HUES6 (cell line): ENCODE data around the gene SNX24.

ENCODE experiments used
- H3K27ac ChIP-seq: 2 replicates; pipeline ENCODE4 v1.7.0; 2013; ENCODE audit warnings: low read depth, mild to moderate bottlenecking, low read length, inconsistent platforms
- H3K27me3 ChIP-seq: 2 replicates; pipeline ENCODE4 v1.6.1; 2013; ENCODE audit warnings: low read length; ENCODE audit not compliant: control insufficient read depth, insufficient read depth
- H3K36me3 ChIP-seq: 2 replicates; pipeline ENCODE4 v1.6.1; 2013; ENCODE audit warnings: low read length; ENCODE audit not compliant: control insufficient read depth, insufficient read depth
- H3K4me1 ChIP-seq: 2 replicates; pipeline ENCODE4 v1.6.1; 2013; ENCODE audit warnings: low read length; ENCODE audit not compliant: control insufficient read depth, insufficient read depth
- H3K4me3 ChIP-seq: 2 replicates; pipeline ENCODE4 v1.5.1; 2013; ENCODE audit warnings: low read depth, low read length
- H3K9ac ChIP-seq: one replicate; pipeline ENCODE4 v1.6.1; 2013; ENCODE audit warnings: mild to moderate bottlenecking, low read length
- H3K9me3 ChIP-seq: 2 replicates; pipeline ENCODE4 v1.6.1; 2013; ENCODE audit warnings: low read depth, low read length; ENCODE audit not compliant: control insufficient read depth, insufficient read depth

Gene SNX24

DNA sequence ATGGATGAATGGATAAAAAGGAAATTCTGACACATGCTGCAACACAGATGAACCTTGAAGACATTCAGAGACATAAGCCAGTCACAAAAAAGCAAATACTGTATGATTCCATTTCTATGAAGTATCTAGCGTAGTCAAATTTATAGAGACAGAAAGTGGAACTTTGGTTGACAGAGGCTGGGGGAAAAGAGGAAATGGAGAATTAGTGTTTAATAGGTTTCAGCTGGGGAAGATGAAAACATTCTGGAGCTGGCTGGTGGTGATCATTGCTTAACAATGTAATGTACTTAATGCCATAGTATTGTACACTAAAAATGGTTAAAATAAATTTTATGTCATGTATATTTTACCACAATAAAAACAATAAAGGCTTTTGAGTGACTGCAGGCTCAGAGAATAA lies 166.9 kb downstream of the SNX24 start:
- Histone ChIP-seq H3K36me3 (no peaks in the 10 kb centered on the region), H3K4me3 (no peak overlapping the region), H3K9me3 (no peaks in the 10 kb centered on the region), H3K27ac (no peak overlapping the region), H3K9ac (no peak overlapping the region), H3K27me3 (no peaks in the 10 kb centered on the region), H3K4me1 (no peaks in the 10 kb centered on the region)

DNA sequence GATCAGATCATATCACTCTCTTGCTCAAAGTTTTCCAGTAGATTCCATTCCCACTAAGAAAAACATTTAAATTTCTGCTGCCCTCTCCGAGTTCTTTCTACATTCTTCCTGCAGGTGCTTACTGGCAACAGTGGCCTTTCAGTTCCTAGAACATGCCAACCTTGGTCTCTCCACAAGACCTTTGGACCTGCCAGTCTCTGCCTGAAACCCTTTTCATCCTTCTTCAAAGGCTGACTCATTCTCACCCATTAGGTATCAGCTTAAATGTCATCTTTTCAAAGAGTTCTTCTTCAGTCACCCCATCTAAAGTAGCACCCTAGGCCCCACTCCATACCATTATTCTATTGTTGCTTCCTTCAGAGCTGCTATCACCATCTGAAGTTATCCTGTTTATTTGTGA lies 169.3 kb downstream of the SNX24 start:
- Histone ChIP-seq H3K27ac (no peak overlapping the region), H3K36me3 (no peaks in the 10 kb centered on the region), H3K4me1 (no peaks in the 10 kb centered on the region), H3K9ac (no peak overlapping the region), H3K9me3 (no peaks in the 10 kb centered on the region), H3K27me3 (no peaks in the 10 kb centered on the region), H3K4me3 (no peak overlapping the region)

DNA sequence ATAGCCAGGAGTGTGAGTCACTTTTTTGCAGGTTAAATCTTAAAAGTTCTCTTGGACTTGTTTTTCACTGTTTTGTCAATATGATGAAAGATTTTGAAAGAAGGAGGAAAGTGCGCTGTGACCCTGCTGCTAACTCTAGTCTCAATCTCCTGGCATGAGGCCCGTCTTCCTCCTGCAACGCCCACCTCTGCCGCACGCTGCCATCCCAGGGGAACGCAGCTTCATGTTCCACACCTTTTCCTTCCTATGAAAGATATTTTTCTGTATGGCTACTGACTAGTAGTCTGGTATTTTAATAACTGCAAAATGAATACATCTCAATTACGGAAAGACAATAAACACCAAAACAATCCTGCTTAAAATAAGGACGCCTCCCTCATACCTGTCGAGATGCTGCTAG lies 182.8 kb downstream of the SNX24 start:
- no peaks in the 10 kb centered on the region for H3K9me3 ChIP-seq
- no peak overlapping the region for H3K27ac ChIP-seq
- H3K27me3 ChIP-seq: no peaks in the 10 kb centered on the region
- H3K9ac ChIP-seq: no peak overlapping the region
- peaks cover 6% of the 10 kb centered on the region; the same call in 1 of the 2 replicates for H3K4me1 ChIP-seq
- H3K36me3 ChIP-seq: peaks cover 6% of the 10 kb centered on the region; the same call in 1 of the 2 replicates
- H3K4me3 ChIP-seq: no peak overlapping the region

DNA sequence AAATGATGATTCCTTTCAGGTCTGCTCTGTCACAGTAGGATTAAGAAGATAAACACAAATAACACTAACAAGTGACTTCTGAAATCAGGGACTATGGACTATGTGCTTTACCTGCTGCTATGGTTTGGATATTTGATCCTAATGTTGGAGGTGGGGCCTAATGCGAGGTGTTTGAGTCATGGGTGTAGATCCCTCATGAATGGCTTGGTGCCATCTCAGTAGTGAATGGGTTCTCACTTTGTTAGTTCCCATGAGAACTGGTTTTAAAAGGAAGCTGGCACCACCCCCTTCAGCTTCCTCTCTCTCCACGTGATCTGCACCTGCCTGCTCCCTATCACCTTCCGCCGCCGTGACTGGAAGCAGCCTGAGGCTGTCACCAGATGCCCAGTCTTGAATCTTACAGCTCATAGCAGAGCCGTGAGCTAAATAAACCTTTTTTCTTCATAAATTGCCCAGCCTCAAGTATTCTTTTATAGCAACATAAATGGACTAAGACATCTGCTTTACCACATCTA lies 187.8 kb downstream of the SNX24 start:
- Histone ChIP-seq H3K4me1 (peaks cover 14% of the 10 kb centered on the region), H3K27me3 (peaks cover 31% of the 10 kb centered on the region), H3K9ac (no peak overlapping the region), H3K27ac (no peak overlapping the region), H3K9me3 (no peaks in the 10 kb centered on the region), H3K4me3 (no peak overlapping the region), H3K36me3 (peaks cover 4% of the 10 kb centered on the region; the same call in 1 of the 2 replicates)

DNA sequence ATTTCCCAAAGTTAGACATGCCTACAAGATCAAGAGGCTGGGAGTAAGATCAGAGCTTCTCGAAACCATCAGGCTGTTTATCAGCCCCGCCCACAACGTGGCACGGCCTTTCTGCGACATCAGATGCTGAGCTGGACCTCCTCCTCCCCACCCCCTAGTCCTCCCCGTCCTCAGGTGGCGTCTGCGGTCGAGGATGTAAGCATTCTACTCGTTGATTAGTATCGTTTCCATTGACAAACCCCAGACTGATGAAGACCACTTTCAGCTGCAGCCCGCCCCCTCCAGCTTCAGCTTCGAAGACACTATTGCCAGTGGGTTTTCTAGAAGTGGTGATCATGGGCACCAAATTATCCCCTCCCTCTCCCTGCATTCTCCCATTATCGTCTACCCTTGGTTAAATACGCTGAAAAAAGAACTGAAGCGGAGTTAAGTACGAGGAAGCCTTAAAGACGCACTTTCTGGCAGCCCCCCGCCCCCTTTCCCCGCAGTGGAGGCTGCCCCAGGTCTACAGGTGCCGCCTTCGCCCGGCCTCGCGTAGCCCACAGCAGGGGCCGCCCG lies 190.0 kb downstream of the SNX24 start:
- peaks cover 43% of the 10 kb centered on the region for H3K27me3 ChIP-seq
- H3K9ac ChIP-seq: no peak overlapping the region
- H3K4me1 ChIP-seq: peaks cover 14% of the 10 kb centered on the region
- H3K9me3 ChIP-seq: no peaks in the 10 kb centered on the region
- H3K4me3 ChIP-seq: peak overlapping the region; percentile 94
- H3K36me3 ChIP-seq: no peaks in the 10 kb centered on the region
- no peak overlapping the region for H3K27ac ChIP-seq

DNA sequence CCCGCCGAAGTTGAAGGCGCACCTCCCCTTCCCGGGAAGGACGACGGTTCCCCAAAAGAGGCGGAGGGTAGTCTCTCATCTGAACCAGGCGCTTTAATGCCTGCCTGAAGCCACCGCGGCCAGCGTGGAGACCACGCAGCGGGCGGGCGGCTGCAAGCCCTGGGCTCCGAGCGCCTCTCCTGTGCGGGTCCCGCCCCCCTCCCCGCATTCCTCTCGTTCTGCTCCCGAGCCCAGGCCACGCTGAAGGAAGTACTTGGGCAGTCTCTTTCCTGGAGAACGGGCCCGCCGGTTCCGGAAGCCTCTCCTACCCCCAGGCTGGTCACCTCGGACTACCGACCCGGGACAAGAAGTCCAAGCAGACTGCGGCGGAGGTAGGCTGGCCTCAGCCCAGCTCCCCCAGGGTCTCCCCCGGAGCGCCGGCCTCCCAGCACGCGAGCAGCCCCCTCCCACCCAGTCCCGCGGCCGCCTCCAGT lies 190.5 kb downstream of the SNX24 start:
- Histone ChIP-seq H3K9ac (peak overlapping the region; percentile 55), H3K4me1 (peaks cover 14% of the 10 kb centered on the region), H3K27ac (no peak overlapping the region), H3K27me3 (peaks cover 43% of the 10 kb centered on the region), H3K36me3 (no peaks in the 10 kb centered on the region), H3K9me3 (no peaks in the 10 kb centered on the region), H3K4me3 (peak overlapping the region; percentile 94)

DNA sequence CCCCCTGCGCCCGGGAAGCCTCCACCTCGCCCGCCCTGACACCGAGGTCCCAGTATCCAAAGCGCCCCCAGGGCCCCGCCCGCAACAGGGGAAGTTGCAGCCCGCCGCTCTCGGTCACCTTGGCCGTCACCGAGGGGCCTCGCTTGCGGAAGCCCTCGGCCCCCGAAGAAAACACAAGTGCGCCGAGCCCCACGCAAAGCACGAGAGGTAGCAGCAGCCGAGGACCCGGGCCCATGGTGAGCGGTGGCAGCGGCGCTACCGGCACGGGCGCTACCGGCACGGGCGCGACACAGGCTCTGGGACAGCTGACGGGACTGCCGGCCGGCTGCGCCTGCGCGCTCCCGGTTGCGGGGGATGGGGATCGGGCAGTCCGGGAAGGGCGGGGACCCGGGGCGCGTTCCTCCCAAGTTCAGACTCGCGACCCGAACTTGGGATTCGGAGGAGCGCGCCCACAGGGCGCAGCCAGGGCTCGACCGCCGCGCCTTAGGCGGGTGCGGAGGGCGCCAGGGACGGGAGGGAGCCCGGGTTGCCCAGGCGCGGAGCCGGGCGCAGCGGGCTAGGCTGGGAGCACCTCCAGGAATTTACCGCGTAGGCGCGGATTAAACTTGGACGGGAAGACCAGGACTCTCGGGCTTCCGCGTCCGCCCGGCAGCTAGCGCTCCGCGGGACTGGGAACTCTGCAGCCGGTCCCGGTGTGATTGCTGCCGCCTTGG lies 191.1 kb downstream of the SNX24 start, which contains the start of gene PPIC:
TSS of gene PPIC (minus strand) at position 335 of the 713 bp plus-strand sequence. CDS start at position 235, 100 bp downstream.
- Histone ChIP-seq H3K4me3 (peak within 1 kb of the TSS; percentile 94), H3K9ac (peak within 1 kb of the TSS; percentile 73), H3K4me1 (peaks cover 10% of the 10 kb centered on the region; the same call in 1 of the 2 replicates), H3K9me3 (no peaks in the 10 kb centered on the region), H3K27me3 (peaks cover 43% of the 10 kb centered on the region), H3K27ac (peak within 1 kb of the TSS; percentile 20; the same call in 1 of the 2 replicates), H3K36me3 (no peaks in the 10 kb centered on the region)

DNA sequence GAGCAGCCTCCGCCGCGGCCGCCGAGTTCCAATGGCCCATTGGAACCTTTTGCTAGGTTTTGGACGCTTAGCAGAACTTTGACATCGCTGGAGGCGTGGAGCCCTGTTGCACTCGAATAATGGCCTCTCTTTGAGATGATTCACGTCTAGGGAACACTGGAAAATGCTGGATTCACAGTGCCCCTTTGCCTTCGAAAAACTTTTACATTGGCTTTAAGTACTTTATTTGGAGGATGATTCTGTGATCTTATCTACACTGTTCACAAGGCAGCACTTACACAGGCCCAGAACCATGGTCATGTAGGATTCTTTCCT lies 191.6 kb downstream of the SNX24 start:
- Histone ChIP-seq H3K27ac (no peak overlapping the region; the same call in 1 of the 2 replicates), H3K9me3 (no peaks in the 10 kb centered on the region), H3K9ac (peak overlapping the region; percentile 73), H3K27me3 (peaks cover 43% of the 10 kb centered on the region), H3K36me3 (no peaks in the 10 kb centered on the region), H3K4me1 (peaks cover 8% of the 10 kb centered on the region; the same call in 1 of the 2 replicates), H3K4me3 (peak overlapping the region; percentile 94)

DNA sequence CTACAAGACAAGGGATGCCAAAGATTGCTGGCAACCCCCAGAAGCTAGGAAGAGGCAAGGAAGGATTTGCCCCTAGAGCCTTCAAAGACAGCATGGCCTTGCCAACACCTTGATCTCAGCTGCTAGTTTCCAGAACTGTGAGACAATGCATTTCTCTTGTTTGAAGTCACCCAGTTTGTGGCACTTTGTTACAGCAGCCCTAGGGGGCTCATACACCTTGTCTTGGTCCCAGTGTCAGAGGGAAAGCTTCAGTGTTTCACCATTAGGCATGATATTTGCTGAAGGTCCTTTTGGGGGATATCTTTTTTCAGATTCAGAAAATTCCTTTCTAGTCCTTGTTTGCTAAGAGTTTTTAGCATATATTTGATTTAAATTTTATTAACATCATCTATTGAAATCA lies 194.3 kb downstream of the SNX24 start:
- no peaks in the 10 kb centered on the region for H3K9me3 ChIP-seq
- no peaks in the 10 kb centered on the region for H3K36me3 ChIP-seq
- H3K27me3 ChIP-seq: peaks cover 35% of the 10 kb centered on the region

DNA sequence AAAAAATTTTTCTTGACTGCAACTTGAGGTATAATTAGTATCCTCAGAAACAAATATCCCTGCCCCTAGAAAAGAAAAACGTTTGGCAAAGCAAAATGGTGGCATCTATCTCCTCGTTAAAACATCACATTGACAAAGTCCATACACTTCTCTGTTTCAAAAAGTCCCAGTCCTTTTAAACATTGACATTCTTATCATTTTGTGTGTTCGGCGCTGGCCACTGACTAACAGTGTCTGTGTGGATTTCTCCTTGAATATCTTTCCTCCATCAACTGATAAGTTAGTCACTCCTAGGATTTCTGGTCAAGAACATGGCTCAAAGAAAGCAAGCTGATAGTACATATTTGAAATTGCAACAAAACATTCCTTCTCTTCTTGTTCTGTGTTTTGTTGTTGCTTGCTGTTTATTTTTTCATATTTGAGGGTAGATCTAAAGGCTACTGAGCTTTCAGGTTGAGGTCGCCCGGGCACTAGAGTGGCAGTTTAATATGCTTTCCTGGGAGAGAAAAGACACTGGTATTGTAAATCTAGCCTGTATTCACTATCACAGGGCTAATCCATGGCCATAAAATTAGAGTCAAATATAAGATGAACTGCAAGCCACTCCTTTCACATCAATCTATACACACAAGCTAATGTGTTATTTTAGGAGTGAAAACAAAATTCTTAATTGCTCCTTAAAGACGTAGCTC lies 199.7 kb downstream of the SNX24 start:
- H3K27me3 ChIP-seq: no peaks in the 10 kb centered on the region
- no peaks in the 10 kb centered on the region for H3K36me3 ChIP-seq
- H3K4me1 ChIP-seq: no peaks in the 10 kb centered on the region
- no peak overlapping the region for H3K27ac ChIP-seq
- no peak overlapping the region for H3K9ac ChIP-seq
- no peaks in the 10 kb centered on the region for H3K9me3 ChIP-seq
- H3K4me3 ChIP-seq: no peak overlapping the region

More for the DNA sequence above, 194.3 kb downstream of the SNX24 start:
- no peak overlapping the region for H3K9ac ChIP-seq
- H3K27ac ChIP-seq: no peak overlapping the region
- no peak overlapping the region for H3K4me3 ChIP-seq
- H3K4me1 ChIP-seq: peaks cover 6% of the 10 kb centered on the region; the same call in 1 of the 2 replicates

DNA sequence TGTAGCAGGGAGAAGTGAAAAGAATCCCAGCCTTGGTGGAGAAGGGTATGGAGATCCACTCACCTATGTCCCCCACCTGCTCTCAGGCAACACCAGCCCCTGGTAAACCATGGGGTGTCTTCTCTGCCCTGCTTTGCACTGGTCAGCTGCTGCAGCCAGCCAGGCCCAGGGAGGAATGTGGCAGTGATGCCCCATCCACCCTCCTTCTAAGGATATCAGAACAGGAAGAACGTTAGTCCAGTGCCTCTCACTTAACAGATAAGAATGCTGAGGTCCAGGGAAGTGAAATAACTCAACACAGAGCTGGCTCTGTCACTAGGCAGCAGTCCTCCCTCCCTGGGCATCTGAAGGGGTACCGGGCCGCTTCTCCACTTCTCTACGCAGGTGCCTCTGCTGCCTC lies 200.8 kb downstream of the SNX24 start:
- Histone ChIP-seq H3K36me3 (no peaks in the 10 kb centered on the region), H3K9ac (no peak overlapping the region)

More for the DNA sequence above, 200.8 kb downstream of the SNX24 start:
- Histone ChIP-seq H3K9me3 (no peaks in the 10 kb centered on the region), H3K27ac (no peak overlapping the region), H3K27me3 (no peaks in the 10 kb centered on the region), H3K4me1 (no peaks in the 10 kb centered on the region), H3K4me3 (no peak overlapping the region)
